Measurements from ENCODE around the gene C11orf21. TPM values are rescaled to one million over a fixed set of nuclear protein-coding genes. Genes with fewer than 3 reads are reported as not detected.

C11orf21 gene
- total RNA-seq, 1 experiment from 2014 or later, result not detected

GRCh38 chr11:2320568-2321310 is 19.0 kb upstream of the C11orf21 start:
- CTCF ChIA-PET, result interaction anchor here (0.6 kb wide), 1 partner anchor 47 kb away, joined by 3 read pairs; no protein-coding TSS in a partner anchor
- Mint-ChIP-seq H3K9me3 (ENCODE audit: low read depth, unreplicated experiment) (no peaks in the 10 kb centered on the region), H3K4me1 (ENCODE audit: low read depth, unreplicated experiment) (no peaks in the 10 kb centered on the region), H3K4me3 (ENCODE audit: low read depth, unreplicated experiment) (no peak overlapping the region), H3K36me3 (ENCODE audit: insufficient read depth, unreplicated experiment) (no peaks in the 10 kb centered on the region), H3K27ac (ENCODE audit: unreplicated experiment) (no peak overlapping the region), H3K27me3 (ENCODE audit: unreplicated experiment) (peaks cover 75% of the 10 kb centered on the region)
- TF ChIP-seq, protein P1, sequence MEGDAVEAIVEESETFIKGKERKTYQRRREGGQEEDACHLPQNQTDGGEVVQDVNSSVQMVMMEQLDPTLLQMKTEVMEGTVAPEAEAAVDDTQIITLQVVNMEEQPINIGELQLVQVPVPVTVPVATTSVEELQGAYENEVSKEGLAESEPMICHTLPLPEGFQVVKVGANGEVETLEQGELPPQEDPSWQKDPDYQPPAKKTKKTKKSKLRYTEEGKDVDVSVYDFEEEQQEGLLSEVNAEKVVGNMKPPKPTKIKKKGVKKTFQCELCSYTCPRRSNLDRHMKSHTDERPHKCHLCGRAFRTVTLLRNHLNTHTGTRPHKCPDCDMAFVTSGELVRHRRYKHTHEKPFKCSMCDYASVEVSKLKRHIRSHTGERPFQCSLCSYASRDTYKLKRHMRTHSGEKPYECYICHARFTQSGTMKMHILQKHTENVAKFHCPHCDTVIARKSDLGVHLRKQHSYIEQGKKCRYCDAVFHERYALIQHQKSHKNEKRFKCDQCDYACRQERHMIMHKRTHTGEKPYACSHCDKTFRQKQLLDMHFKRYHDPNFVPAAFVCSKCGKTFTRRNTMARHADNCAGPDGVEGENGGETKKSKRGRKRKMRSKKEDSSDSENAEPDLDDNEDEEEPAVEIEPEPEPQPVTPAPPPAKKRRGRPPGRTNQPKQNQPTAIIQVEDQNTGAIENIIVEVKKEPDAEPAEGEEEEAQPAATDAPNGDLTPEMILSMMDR (IDR thresholded peaks at IDR 0.05; ENCODE audit: unreplicated experiment), result no peak
- DNase-seq, result no peak
- intact Hi-C loops (cut with micrococcal nuclease; ENCODE audit: unreplicated experiment), result no loop called here
- BruUV-seq (replicated peaks), result no TSS peak

DNA sequence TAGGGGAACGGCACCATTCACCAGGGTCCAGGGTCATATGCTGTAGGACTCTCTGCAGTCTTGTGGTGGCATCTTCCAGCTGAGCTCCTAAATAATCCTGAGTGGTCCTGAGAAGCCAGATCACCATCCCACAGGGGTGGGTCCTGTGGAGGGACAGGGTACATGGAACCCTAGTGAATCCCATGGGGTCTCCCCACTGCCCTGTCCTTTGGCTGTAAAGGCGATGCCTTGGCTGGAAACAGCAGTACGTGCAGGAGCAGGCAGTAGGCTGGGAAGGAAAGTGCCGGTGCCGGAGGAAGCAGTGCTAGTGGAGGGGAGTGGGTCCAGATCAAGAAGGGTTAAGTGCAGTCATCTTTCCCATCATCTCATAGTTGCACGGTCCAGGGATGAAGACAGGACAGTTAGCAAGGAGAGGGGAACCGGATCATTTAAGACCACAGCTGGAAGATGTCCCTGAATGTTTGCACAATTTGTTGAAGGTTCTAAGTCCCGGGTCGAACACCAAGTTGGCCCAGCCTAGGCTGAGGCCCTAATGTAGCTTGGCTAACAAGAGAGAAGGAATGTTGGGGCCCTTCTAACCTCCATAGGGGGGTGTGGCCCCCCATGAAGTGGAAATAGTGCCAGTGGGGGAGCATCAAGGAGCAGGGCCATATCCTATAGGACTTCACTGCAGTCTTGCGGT is 18.2 kb upstream of the C11orf21 start:
- H3K9me3 Mint-ChIP-seq (ENCODE audit: low read depth, unreplicated experiment), result no peaks in the 10 kb centered on the region
- intact Hi-C loops (cut with micrococcal nuclease; ENCODE audit: unreplicated experiment), result no loop called here
- DNase-seq, result no peak
- TF ChIP-seq, protein P1 (IDR thresholded peaks at IDR 0.05; ENCODE audit: unreplicated experiment), result no peak
- no peak overlapping the region for H3K4me3 Mint-ChIP-seq (ENCODE audit: low read depth, unreplicated experiment)
- CTCF ChIA-PET, result no interaction called here
- H3K36me3 Mint-ChIP-seq (ENCODE audit: insufficient read depth, unreplicated experiment), result no peaks in the 10 kb centered on the region
- H3K4me1 Mint-ChIP-seq (ENCODE audit: low read depth, unreplicated experiment), result no peaks in the 10 kb centered on the region
- peaks cover 75% of the 10 kb centered on the region for H3K27me3 Mint-ChIP-seq (ENCODE audit: unreplicated experiment)
- no TSS peak for BruUV-seq (replicated peaks)
- no peak overlapping the region for H3K27ac Mint-ChIP-seq (ENCODE audit: unreplicated experiment)

GRCh38 chr11:2318707-2319106 is 17.0 kb upstream of the C11orf21 start:
- Mint-ChIP-seq H3K27me3 (ENCODE audit: unreplicated experiment) (peaks cover 68% of the 10 kb centered on the region), H3K27ac (ENCODE audit: unreplicated experiment) (no peak overlapping the region), H3K9me3 (ENCODE audit: low read depth, unreplicated experiment) (no peaks in the 10 kb centered on the region), H3K36me3 (ENCODE audit: insufficient read depth, unreplicated experiment) (no peaks in the 10 kb centered on the region), H3K4me1 (ENCODE audit: low read depth, unreplicated experiment) (no peaks in the 10 kb centered on the region), H3K4me3 (ENCODE audit: low read depth, unreplicated experiment) (no peak overlapping the region)
- TF ChIP-seq, protein P1 (IDR thresholded peaks at IDR 0.05; ENCODE audit: unreplicated experiment), result no peak
- CTCF ChIA-PET, result no interaction called here
- no peak for DNase-seq
- BruUV-seq (replicated peaks), result no TSS peak
- intact Hi-C loops (cut with micrococcal nuclease; ENCODE audit: unreplicated experiment), result no loop called here

GRCh38 chr11:2318123-2318522 is 16.4 kb upstream of the C11orf21 start:
- H3K9me3 Mint-ChIP-seq (ENCODE audit: low read depth, unreplicated experiment), result no peaks in the 10 kb centered on the region
- H3K4me1 Mint-ChIP-seq (ENCODE audit: low read depth, unreplicated experiment), result no peaks in the 10 kb centered on the region
- intact Hi-C loops (cut with micrococcal nuclease; ENCODE audit: unreplicated experiment), result no loop called here
- H3K27me3 Mint-ChIP-seq (ENCODE audit: unreplicated experiment), result peaks cover 62% of the 10 kb centered on the region
- CTCF ChIA-PET, result no interaction called here
- H3K27ac Mint-ChIP-seq (ENCODE audit: unreplicated experiment), result no peak overlapping the region
- no peaks in the 10 kb centered on the region for H3K36me3 Mint-ChIP-seq (ENCODE audit: insufficient read depth, unreplicated experiment)
- H3K4me3 Mint-ChIP-seq (ENCODE audit: low read depth, unreplicated experiment), result no peak overlapping the region
- no TSS peak for BruUV-seq (replicated peaks)
- TF ChIP-seq, protein P1 (IDR thresholded peaks at IDR 0.05; ENCODE audit: unreplicated experiment), result no peak
- no peak for DNase-seq
